Endothelial cell of umbilical vein (primary cell): ENCODE data around the gene CRB1. TPM values are rescaled to one million over a fixed set of nuclear protein-coding genes. Genes with fewer than 3 reads are reported as not detected.

Experiments used
- BruUV-seq: library from RNA; stranded (reverse); fragments of 400-500 nt; replicated peaks from 2 replicates; lab custom pipeline; 2021; lab: Mats Ljungman, UMichigan
- CTCF ChIA-PET: fragments of 300-600, 350-600 bp; sonication (Branson Sonifier 250); formaldehyde crosslinking; loops from one replicate; lab custom pipeline; 2021; ENCODE audit warnings: antibody characterized with exemption, inconsistent platforms; lab: Charles Lee
- POLR2A ChIA-PET: fragments of 300-600, 350-600 bp; sonication (Branson Sonifier 250); formaldehyde crosslinking; loops from one replicate; lab custom pipeline; 2021; ENCODE audit warnings: antibody characterized with exemption, inconsistent platforms; lab: Charles Lee
- DNase-seq: peaks from one replicate; pipeline ENCODE4 v3.0.0-alpha.2; 2011; ENCODE audit warnings: low read depth, low spot score
- FAIRE-seq: peaks from 2 replicates; lab custom pipeline; 2011; peaks lifted over from hg19 to GRCh38; lab: Jason Lieb, UNC
- H2AFZ ChIP-seq: 2 replicates; pipeline ENCODE4 v1.6.0; 2012; ENCODE audit warnings: low read depth, low read length, control low read depth, inconsistent platforms
- H3K27ac ChIP-seq: 2 replicates; pipeline ENCODE4 v1.5.1; 2011; ENCODE audit warnings: low read depth, mild to moderate bottlenecking, control low read depth, low read length, moderate library complexity; ENCODE audit not compliant: insufficient read depth
- H3K27me3 ChIP-seq, 2 experiments: 2 replicates each; pipeline versions ENCODE4 v1.6.0 to v1.6.1; 2011; ENCODE audit warnings: low read length in 2 of 2, mixed read lengths in 1 of 2; ENCODE audit not compliant: control insufficient read depth in 2 of 2, insufficient read depth in 2 of 2
- H3K36me3 ChIP-seq, 2 experiments: 2 replicates in 1 of 2; 3 replicates in 1 of 2; pipeline ENCODE4 v1.5.1; 2011; ENCODE audit warnings: low read length in 2 of 2, mild to moderate bottlenecking in 1 of 2, moderate library complexity in 1 of 2; ENCODE audit not compliant: control insufficient read depth in 2 of 2, insufficient read depth in 2 of 2; ENCODE audit errors: extremely low read depth in 1 of 2
- H3K4me1 ChIP-seq: 3 replicates; pipeline ENCODE4 v1.5.1; 2011; ENCODE audit warnings: mild to moderate bottlenecking, low read length; ENCODE audit not compliant: control insufficient read depth, insufficient read depth; ENCODE audit errors: extremely low read depth
- H3K4me2 ChIP-seq: 2 replicates; pipeline ENCODE4 v1.6.1; 2011; ENCODE audit warnings: low read length, control low read depth, mixed read lengths; ENCODE audit not compliant: insufficient read depth
- H3K4me3 ChIP-seq, 3 experiments: fragments of 200-600 bp in 1 of 3; sonication (generic), shearing (Covaris generic) in 1 of 3; replicated peaks in 1 of 3; 2 replicates each; pipeline ENCODE4 v1.5.1; 2011 to 2016; ENCODE audit warnings: control low read depth in 3 of 3, low read length in 3 of 3, mild to moderate bottlenecking in 2 of 3, inconsistent platforms in 1 of 3, low read depth in 1 of 3, moderate library complexity in 1 of 3; ENCODE audit not compliant: insufficient read depth in 1 of 3
- H3K79me2 ChIP-seq: 2 replicates; pipeline ENCODE4 v1.6.0; 2012; ENCODE audit warnings: low read length, inconsistent platforms; ENCODE audit not compliant: control insufficient read depth, insufficient read depth
- H3K9ac ChIP-seq: replicated peaks from 2 replicates; pipeline ENCODE3; 2011; ENCODE audit warnings: low read length, control low read depth; ENCODE audit not compliant: insufficient read depth; ENCODE audit errors: extremely low read depth
- H3K9me1 ChIP-seq: replicated peaks from 3 replicates; pipeline ENCODE4 v1.6.0; 2011; ENCODE audit warnings: mild to moderate bottlenecking, low read length; ENCODE audit not compliant: control insufficient read depth, insufficient read depth; ENCODE audit errors: extremely low read depth
- H3K9me3 ChIP-seq: replicated peaks from 2 replicates; pipeline ENCODE4 v1.5.1; 2012; ENCODE audit warnings: low read length, inconsistent platforms; ENCODE audit not compliant: control insufficient read depth, insufficient read depth
- H4K20me1 ChIP-seq: replicated peaks from 2 replicates; pipeline ENCODE3; 2011; ENCODE audit warnings: mild to moderate bottlenecking, low read length; ENCODE audit not compliant: control insufficient read depth, insufficient read depth; ENCODE audit errors: extremely low read depth
- FOS ChIP-seq: IDR thresholded peaks from 2 replicates; pipeline ENCODE4 v1.6.1; 2011; ENCODE audit warnings: mild to moderate bottlenecking, low read length, moderate library complexity, borderline replicate concordance; ENCODE audit not compliant: insufficient read depth
- GATA2 ChIP-seq: IDR thresholded peaks from 2 replicates; pipeline ENCODE4 v1.7.0; 2011; ENCODE audit warnings: low read depth, mild to moderate bottlenecking, moderate library complexity, mixed read lengths, low read length; ENCODE audit not compliant: insufficient read length, insufficient read depth
- JUN ChIP-seq: IDR thresholded peaks from 2 replicates; pipeline ENCODE4 v1.6.1; 2011; ENCODE audit warnings: borderline replicate concordance, low read depth; ENCODE audit not compliant: insufficient read length, insufficient read depth
- MYC ChIP-seq: IDR thresholded peaks from one replicate; pipeline ENCODE4 v1.6.1; 2011; ENCODE audit warnings: mild to moderate bottlenecking, low read depth, low read length
- POLR2A ChIP-seq: IDR thresholded peaks from 2 replicates; pipeline ENCODE4 v1.6.1; 2012; ENCODE audit warnings: low read depth, mild to moderate bottlenecking, control low read depth, low read length
- POLR2AphosphoS5 ChIP-seq: IDR thresholded peaks from 2 replicates; pipeline ENCODE4 v1.6.1; 2012; ENCODE audit warnings: low read depth, mild to moderate bottlenecking, control low read depth, low read length, moderate library complexity; ENCODE audit not compliant: insufficient read depth
- dilution Hi-C: fragments of 300-500 bp; cut with MboI; formaldehyde crosslinking; loops from one replicate; pipeline ENCODE4 v1.15.0; 2019; ENCODE audit warnings: low sequenced_read_pairs; ENCODE audit not compliant: extremely low pct_ligation_motif_present
- intact Hi-C: fragments of 100-400 bp; cut with micrococcal nuclease; formaldehyde crosslinking; loops from one replicate; pipeline ENCODE4 v1.10.0; 2022
- polyA plus RNA-seq, 4 experiments: library from polyadenylated mRNA; depleted of rRNA in 3 of 4; stranded (reverse) in 3 of 4; unstranded in 1 of 4; fragments of >200 nt; gene quantifications; 2 replicates each; pipeline versions ENCODE4 v1.2.1 to v1.2.3, GENCODE V29; 2011 to 2012; ENCODE audit warnings: missing spikeins in 1 of 4
- total RNA-seq: library from RNA; stranded (reverse); gene quantifications from 2 replicates; pipeline ENCODE4 v1.2.3, GENCODE V29; 2021
- TF ChIP-seq, protein P1 (sequence below), 2 donors: IDR thresholded peaks; 1 replicate in 1 of 2; 2 replicates in 1 of 2; pipeline ENCODE4 v1.5.1; 2011; ENCODE audit warnings: low read length in 2 of 2, mild to moderate bottlenecking in 2 of 2, moderate library complexity in 2 of 2, control low read depth in 1 of 2, inconsistent platforms in 1 of 2, low read depth in 1 of 2; ENCODE audit not compliant: insufficient read depth in 1 of 2; ENCODE audit errors: extremely low read depth in 1 of 2
- TF ChIP-seq, protein P2 (sequence below): IDR thresholded peaks from 2 replicates; pipeline ENCODE4 v1.6.1; 2011; ENCODE audit not compliant: insufficient read depth, insufficient read length

Gene CRB1
- total and polyA plus RNA-seq, 2 donors (not counting 3 experiments of a cell fraction or from before 2014, with no cell fraction given) = not detected

GRCh38 chr1:197286634-197287033 is 18.6 kb downstream of the CRB1 start:
- no peak for FAIRE-seq
- dilution Hi-C loops = no loop called here
- BruUV-seq = no TSS peak

DNA sequence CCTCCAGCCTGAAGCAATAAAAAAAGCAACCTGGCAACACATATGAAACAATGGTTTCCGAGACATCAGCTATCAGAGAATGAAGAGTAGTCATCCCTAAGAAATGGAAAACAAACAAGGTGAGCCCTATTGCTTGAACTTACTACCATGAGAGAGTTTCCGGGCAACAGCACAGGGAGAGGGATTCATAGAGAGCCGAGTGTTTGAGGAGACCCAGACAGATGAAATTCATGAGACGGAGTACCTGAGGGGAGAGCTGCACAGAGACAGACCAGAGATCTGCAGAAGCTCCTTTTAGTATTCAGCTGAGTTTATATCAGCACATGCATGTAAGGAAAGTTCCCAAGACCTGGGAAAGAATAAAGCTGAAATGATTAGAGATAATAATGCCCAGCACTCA is 19.8 kb downstream of the CRB1 start:
- TF ChIP-seq POLR2A (no peak), MYC (no peak), POLR2AphosphoS5 (no peak), JUN (no peak), FOS (no peak), GATA2 (no peak)
- TF ChIP-seq, protein P1, sequence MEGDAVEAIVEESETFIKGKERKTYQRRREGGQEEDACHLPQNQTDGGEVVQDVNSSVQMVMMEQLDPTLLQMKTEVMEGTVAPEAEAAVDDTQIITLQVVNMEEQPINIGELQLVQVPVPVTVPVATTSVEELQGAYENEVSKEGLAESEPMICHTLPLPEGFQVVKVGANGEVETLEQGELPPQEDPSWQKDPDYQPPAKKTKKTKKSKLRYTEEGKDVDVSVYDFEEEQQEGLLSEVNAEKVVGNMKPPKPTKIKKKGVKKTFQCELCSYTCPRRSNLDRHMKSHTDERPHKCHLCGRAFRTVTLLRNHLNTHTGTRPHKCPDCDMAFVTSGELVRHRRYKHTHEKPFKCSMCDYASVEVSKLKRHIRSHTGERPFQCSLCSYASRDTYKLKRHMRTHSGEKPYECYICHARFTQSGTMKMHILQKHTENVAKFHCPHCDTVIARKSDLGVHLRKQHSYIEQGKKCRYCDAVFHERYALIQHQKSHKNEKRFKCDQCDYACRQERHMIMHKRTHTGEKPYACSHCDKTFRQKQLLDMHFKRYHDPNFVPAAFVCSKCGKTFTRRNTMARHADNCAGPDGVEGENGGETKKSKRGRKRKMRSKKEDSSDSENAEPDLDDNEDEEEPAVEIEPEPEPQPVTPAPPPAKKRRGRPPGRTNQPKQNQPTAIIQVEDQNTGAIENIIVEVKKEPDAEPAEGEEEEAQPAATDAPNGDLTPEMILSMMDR (IDR thresholded peaks at IDR 0.05; ENCODE audit: extremely low read depth in 1 of 2, insufficient read depth in 1 of 2, low read depth in 1 of 2, low read length in 2 of 2) = no peak
- TF ChIP-seq, protein P2, sequence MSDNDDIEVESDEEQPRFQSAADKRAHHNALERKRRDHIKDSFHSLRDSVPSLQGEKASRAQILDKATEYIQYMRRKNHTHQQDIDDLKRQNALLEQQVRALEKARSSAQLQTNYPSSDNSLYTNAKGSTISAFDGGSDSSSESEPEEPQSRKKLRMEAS = no peak
- intact Hi-C loops (no loop called here), dilution Hi-C loops (no loop called here)
- H4K20me1 ChIP-seq = no peaks in the 10 kb centered on the region
- POLR2A ChIA-PET = no interaction called here
- no TSS peak for BruUV-seq
- no peaks in the 10 kb centered on the region for H3K9me1 ChIP-seq
- no peaks in the 10 kb centered on the region for H3K79me2 ChIP-seq
- H3K27me3 ChIP-seq = no peaks in the 10 kb centered on the region
- H3K9ac ChIP-seq = no peak overlapping the region
- CTCF ChIA-PET = no interaction called here
- H3K27ac ChIP-seq = no peak overlapping the region
- H3K36me3 ChIP-seq = no peaks in the 10 kb centered on the region
- H3K4me3 ChIP-seq = no peak overlapping the region
- no peak overlapping the region for H3K4me2 ChIP-seq
- FAIRE-seq = no peak
- DNase-seq = no peak
- H3K9me3 ChIP-seq = no peaks in the 10 kb centered on the region
- H2AFZ ChIP-seq = no peak overlapping the region
- no peaks in the 10 kb centered on the region for H3K4me1 ChIP-seq

More at GRCh38 chr1:197286634-197287033, 18.6 kb downstream of the CRB1 start:
- no peaks in the 10 kb centered on the region for H3K9me1 ChIP-seq
- no peak overlapping the region for H3K9ac ChIP-seq
- H3K79me2 ChIP-seq = no peaks in the 10 kb centered on the region
- H2AFZ ChIP-seq = no peak overlapping the region
- ChIA-PET POLR2A (no interaction called here), CTCF (no interaction called here)
- DNase-seq = no peak
- H3K27me3 ChIP-seq = no peaks in the 10 kb centered on the region
- TF ChIP-seq, protein P1 (IDR thresholded peaks at IDR 0.05; ENCODE audit: extremely low read depth in 1 of 2, insufficient read depth in 1 of 2, low read depth in 1 of 2, low read length in 2 of 2) = no peak
- no peak for TF ChIP-seq POLR2A
- H3K27ac ChIP-seq = no peak overlapping the region
- H3K9me3 ChIP-seq = no peaks in the 10 kb centered on the region
- no peak overlapping the region for H3K4me2 ChIP-seq
- H3K36me3 ChIP-seq = no peaks in the 10 kb centered on the region
- no peak overlapping the region for H3K4me3 ChIP-seq
- H3K4me1 ChIP-seq = no peaks in the 10 kb centered on the region
- no peaks in the 10 kb centered on the region for H4K20me1 ChIP-seq
- intact Hi-C loops = no loop called here
